Vagina (tissue), 2 donors: ENCODE measurements around the gene HSD17B13.

Source experiments
- CTCF ChIP-seq, 3 experiments: fragments of 450-650 bp in 2 of 3; fragments of 200-600 bp in 1 of 3; sonication (generic) in 1 of 3; IDR thresholded peaks; one replicate each; pipeline ENCODE4 v1.5.1; 2017 to 2019; ENCODE audit warnings: antibody characterized with exemption in 3 of 3, mild to moderate bottlenecking in 2 of 3, moderate library complexity in 2 of 3
- POLR2AphosphoS5 ChIP-seq, 2 donors: sonication (generic); formaldehyde crosslinking; IDR thresholded peaks; one replicate each; pipeline ENCODE4 v1.9.0; 2017; ENCODE audit warnings: antibody characterized with exemption in 2 of 2, mild to moderate bottlenecking in 2 of 2, low read depth in 1 of 2; ENCODE audit not compliant: insufficient read depth in 1 of 2

DNA sequence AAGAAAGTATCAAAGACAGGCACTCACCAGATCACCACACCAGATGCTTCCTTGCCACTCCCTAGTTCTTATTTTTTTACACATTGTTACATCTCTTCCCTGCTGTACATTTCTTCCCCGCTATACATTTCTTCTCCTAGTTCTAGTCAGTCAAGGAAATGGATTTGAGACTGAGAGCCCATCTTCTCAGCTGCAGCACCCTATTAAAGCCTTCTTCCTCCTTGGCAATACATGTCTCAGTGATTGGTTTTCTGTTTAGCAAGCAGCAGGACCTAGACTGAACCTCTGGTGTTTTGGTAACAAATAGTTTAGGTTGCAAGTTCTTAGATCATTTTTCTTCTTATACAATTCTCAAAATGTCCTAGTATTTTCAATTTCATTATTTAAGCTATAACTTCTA lies 66.9 kb downstream of the HSD17B13 start:
- no peak for TF ChIP-seq CTCF (IDR thresholded peaks at IDR 0.05)
- TF ChIP-seq POLR2AphosphoS5 (IDR thresholded peaks at IDR 0.05; ENCODE audit: insufficient read depth in 1 of 2, low read depth in 1 of 2): no peak
